ENCODE measurements around the gene GLT1D1.

GLT1D1 gene

GRCh38 chr12:128856035-128856790 lies 2.9 kb downstream of the GLT1D1 start:
- no peak for DNase-seq

GRCh38 chr12:128856791-128857078 lies 3.5 kb downstream of the GLT1D1 start:
- no peak for DNase-seq

- DNase-seq: no peak
Observed at GRCh38 chr12:128857133-128857763, 4.0 kb downstream of the GLT1D1 start.

GRCh38 chr12:128859311-128859710 lies 6.0 kb downstream of the GLT1D1 start:
- DNase-seq: no peak

- no peak for DNase-seq
Observed at GRCh38 chr12:128861226-128862016, 8.1 kb downstream of the GLT1D1 start.

- DNase-seq: no peak
Observed at GRCh38 chr12:128863957-128864356, 10.7 kb downstream of the GLT1D1 start.

- no peak for DNase-seq
Observed at GRCh38 chr12:128864516-128865186, 11.4 kb downstream of the GLT1D1 start.

- DNase-seq: no peak
Observed at GRCh38 chr12:128867466-128867865, 14.2 kb downstream of the GLT1D1 start.

- DNase-seq: no peak
Observed at GRCh38 chr12:128871516-128871892, 18.2 kb downstream of the GLT1D1 start.

GRCh38 chr12:128872303-128872702 lies 19.0 kb downstream of the GLT1D1 start:
- DNase-seq: no peak

- no peak for DNase-seq
Observed at GRCh38 chr12:128876559-128876958, 23.3 kb downstream of the GLT1D1 start.

- DNase-seq: no peak
Observed at GRCh38 chr12:128879898-128880764, 26.9 kb downstream of the GLT1D1 start.

- no peak for DNase-seq
Observed at GRCh38 chr12:128891856-128892255, 38.6 kb downstream of the GLT1D1 start.

GRCh38 chr12:128903236-128903635 lies 50.0 kb downstream of the GLT1D1 start:
- no peak for DNase-seq

- DNase-seq: no peak
Observed at GRCh38 chr12:128905003-128905544, 51.8 kb downstream of the GLT1D1 start.

- DNase-seq: no peak
Observed at GRCh38 chr12:128906485-128907137, 53.3 kb downstream of the GLT1D1 start.

- no peak for DNase-seq
Observed at GRCh38 chr12:128908254-128908653, 55.0 kb downstream of the GLT1D1 start.

- DNase-seq: no peak
Observed at GRCh38 chr12:128909653-128910052, 56.4 kb downstream of the GLT1D1 start.

- DNase-seq: no peak
Observed at GRCh38 chr12:128910629-128911028, 57.4 kb downstream of the GLT1D1 start.

GRCh38 chr12:128911861-128912260 lies 58.6 kb downstream of the GLT1D1 start:
- no peak for DNase-seq

GRCh38 chr12:128914908-128915563 lies 61.8 kb downstream of the GLT1D1 start:
- DNase-seq: no peak
